ENCODE results near the gene IQCN.

IQCN gene

GRCh38 chr19:18284712-18285360 is 10.6 kb upstream of the IQCN start:
- DNase-seq, result no peak

- no peak for DNase-seq
Measured at GRCh38 chr19:18283338-18283737, 9.1 kb upstream of the IQCN start.

- DNase-seq, result no peak
Measured at GRCh38 chr19:18282788-18283141, 8.5 kb upstream of the IQCN start.

GRCh38 chr19:18282021-18282787 is 8.0 kb upstream of the IQCN start:
- DNase-seq, result peak; percentile 88

- peak; percentile 93 for DNase-seq
Measured at GRCh38 chr19:18281082-18282020, 7.1 kb upstream of the IQCN start, which contains the start of gene JUND. Gene JUND (minus strand): TSS chr19:18281622. CDS start chr19:18281484, 138 bp downstream.

GRCh38 chr19:18280247-18281081 is 6.2 kb upstream of the IQCN start:
- peak; percentile 19 for DNase-seq

GRCh38 chr19:18279516-18280246 is 5.4 kb upstream of the IQCN start:
- peak; percentile 94 for DNase-seq

- no peak for DNase-seq
Measured at GRCh38 chr19:18279266-18279515, 4.9 kb upstream of the IQCN start.

- no peak for DNase-seq
Measured at GRCh38 chr19:18278521-18279265, 4.4 kb upstream of the IQCN start.

GRCh38 chr19:18274781-18275356 is 617 bp upstream of the IQCN start:
- no peak for DNase-seq

GRCh38 chr19:18273561-18274218 is 562 bp downstream of the IQCN start:
- DNase-seq, result no peak

GRCh38 chr19:18271433-18271841 is 2.8 kb downstream of the IQCN start:
- no peak for DNase-seq

GRCh38 chr19:18270326-18270725 is 3.9 kb downstream of the IQCN start:
- no peak for DNase-seq

GRCh38 chr19:18269070-18269723 is 5.1 kb downstream of the IQCN start:
- DNase-seq, result no peak

- DNase-seq, result no peak
Measured at GRCh38 chr19:18266771-18267686, 7.2 kb downstream of the IQCN start.

GRCh38 chr19:18265582-18265981 is 8.7 kb downstream of the IQCN start:
- no peak for DNase-seq

- no peak for DNase-seq
Measured at GRCh38 chr19:18264971-18265540, 9.2 kb downstream of the IQCN start.

- no peak for DNase-seq
Measured at GRCh38 chr19:18264137-18264854, 10.0 kb downstream of the IQCN start.
